Stimulated activated naive B cell treated with anti-CD40 and anti-IgM and Interleukin-4, amounts not matched to agents 10 μg/mL and 1 μg/mL and 100 μg/mL, for 72 hours (primary cell): ENCODE data around the gene HAGHL.

Experiments
- ATAC-seq, 2 donors: fragments of 150-1000 bp; cut with Tn5 transposase; replicated peaks; 2 replicates each; pipeline ENCODE4 v1.10.0; 2021; ENCODE audit warnings: moderate library complexity in 1 of 2
- DNase-seq: peaks from one replicate; pipeline ENCODE4 v3.0.0; 2021
- H3K27ac Mint-ChIP-seq: one replicate; pipeline ENCODE4 v1.8.0; 2022; ENCODE audit warnings: mild to moderate bottlenecking, mixed read lengths
- H3K27me3 Mint-ChIP-seq, 2 donors: one replicate each; pipeline ENCODE4 v1.8.0; 2022; ENCODE audit warnings: mixed read lengths in 2 of 2
- H3K36me3 Mint-ChIP-seq, 2 donors: one replicate each; pipeline ENCODE4 v1.8.0; 2022; ENCODE audit warnings: mixed read lengths in 2 of 2, mild to moderate bottlenecking in 1 of 2
- H3K4me1 Mint-ChIP-seq, 2 donors: one replicate each; pipeline ENCODE4 v1.8.0; 2022; ENCODE audit warnings: mixed read lengths in 2 of 2, mild to moderate bottlenecking in 1 of 2
- H3K4me3 Mint-ChIP-seq, 2 donors: one replicate each; pipeline ENCODE4 v1.8.0; 2022; ENCODE audit warnings: mild to moderate bottlenecking in 2 of 2, mixed read lengths in 2 of 2, moderate library complexity in 1 of 2
- H3K9me3 Mint-ChIP-seq, 2 donors: one replicate each; pipeline ENCODE4 v1.8.0; 2022; ENCODE audit warnings: mixed read lengths in 2 of 2, mild to moderate bottlenecking in 1 of 2

Gene HAGHL

GRCh38 chr16:718389-718788 lies 8.5 kb upstream of the HAGHL start:
- H3K4me3 Mint-ChIP-seq = no peak overlapping the region
- H3K4me1 Mint-ChIP-seq = peaks cover 20 to 50% of the 10 kb centered on the region in 2 donors
- no peak overlapping the region for H3K27ac Mint-ChIP-seq
- ATAC-seq = no peak
- no peaks in the 10 kb centered on the region for H3K9me3 Mint-ChIP-seq
- H3K27me3 Mint-ChIP-seq = peaks cover 9 to 18% of the 10 kb centered on the region in 2 donors
- no peak for DNase-seq
- peaks cover 0 to 6% of the 10 kb centered on the region in 2 donors for H3K36me3 Mint-ChIP-seq

GRCh38 chr16:718922-719321 lies 8.0 kb upstream of the HAGHL start:
- H3K4me1 Mint-ChIP-seq = peaks cover 23 to 56% of the 10 kb centered on the region in 2 donors
- no peaks in the 10 kb centered on the region for H3K9me3 Mint-ChIP-seq
- H3K27ac Mint-ChIP-seq = no peak overlapping the region
- ATAC-seq = no peak
- peak overlapping the region; percentile 60 to 94 for H3K4me3 Mint-ChIP-seq
- DNase-seq = no peak
- peaks cover 0 to 6% of the 10 kb centered on the region in 2 donors for H3K36me3 Mint-ChIP-seq
- peaks cover 8 to 17% of the 10 kb centered on the region in 2 donors for H3K27me3 Mint-ChIP-seq

- H3K36me3 Mint-ChIP-seq = peaks cover 0 to 6% of the 10 kb centered on the region in 2 donors
- H3K4me3 Mint-ChIP-seq = peak overlapping the region; percentile 87 to 94
- peaks cover 5 to 9% of the 10 kb centered on the region in 2 donors for H3K27me3 Mint-ChIP-seq
- H3K9me3 Mint-ChIP-seq = no peaks in the 10 kb centered on the region
- H3K27ac Mint-ChIP-seq = peak overlapping the region; percentile 92
- DNase-seq = no peak
- peak in 1 of 2 donors; percentile 0 for ATAC-seq
- H3K4me1 Mint-ChIP-seq = peaks cover 23 to 50% of the 10 kb centered on the region in 2 donors
Observed at GRCh38 chr16:719815-720446, 7.0 kb upstream of the HAGHL start.

GRCh38 chr16:720447-720989 lies 6.4 kb upstream of the HAGHL start:
- H3K27ac Mint-ChIP-seq = peak overlapping the region; percentile 92
- H3K4me1 Mint-ChIP-seq = peaks cover 23 to 52% of the 10 kb centered on the region in 2 donors
- H3K36me3 Mint-ChIP-seq = peaks cover 0 to 6% of the 10 kb centered on the region in 2 donors
- DNase-seq = peak; percentile 50
- peaks cover 5 to 9% of the 10 kb centered on the region in 2 donors for H3K27me3 Mint-ChIP-seq
- H3K4me3 Mint-ChIP-seq = peak overlapping the region; percentile 87 to 94
- peak; percentile 50 to 55 for ATAC-seq
- no peaks in the 10 kb centered on the region for H3K9me3 Mint-ChIP-seq

GRCh38 chr16:720990-721764 lies 5.7 kb upstream of the HAGHL start, which contains the start of gene ANTKMT:
Gene ANTKMT, plus strand, starts transcription at chr16:721146. Its CDS starts 129 bp downstream, at chr16:721275.
- H3K4me3 Mint-ChIP-seq = peak within 1 kb of the TSS; percentile 87 to 94
- H3K9me3 Mint-ChIP-seq = no peaks in the 10 kb centered on the region
- ATAC-seq (peak; percentile 82 to 86), DNase-seq (peak; percentile 86)
- peaks cover 4 to 6% of the 10 kb centered on the region in 2 donors for H3K27me3 Mint-ChIP-seq
- peaks cover 23 to 56% of the 10 kb centered on the region in 2 donors for H3K4me1 Mint-ChIP-seq
- H3K27ac Mint-ChIP-seq = peak within 1 kb of the TSS; percentile 92
- peaks cover 0 to 6% of the 10 kb centered on the region in 2 donors for H3K36me3 Mint-ChIP-seq

GRCh38 chr16:721765-722540 lies 5.0 kb upstream of the HAGHL start:
- Mint-ChIP-seq H3K27me3 (no peaks in the 10 kb centered on the region), H3K4me1 (peaks cover 20 to 56% of the 10 kb centered on the region in 2 donors), H3K9me3 (no peaks in the 10 kb centered on the region), H3K36me3 (peaks cover 0 to 6% of the 10 kb centered on the region in 2 donors), H3K27ac (peak overlapping the region; percentile 47), H3K4me3 (peak overlapping the region; percentile 50 to 94)
- DNase-seq = no peak
- no peak for ATAC-seq

- Mint-ChIP-seq H3K36me3 (peaks cover 0 to 6% of the 10 kb centered on the region in 2 donors), H3K4me3 (peak overlapping the region in 1 of 2 donors; percentile 56), H3K9me3 (no peaks in the 10 kb centered on the region), H3K4me1 (peaks cover 20 to 56% of the 10 kb centered on the region in 2 donors), H3K27me3 (no peaks in the 10 kb centered on the region), H3K27ac (peak overlapping the region; percentile 7)
- ATAC-seq (no peak), DNase-seq (no peak)
Observed at GRCh38 chr16:722835-723633, 3.9 kb upstream of the HAGHL start.

- DNase-seq = no peak
- no peaks in the 10 kb centered on the region for H3K27me3 Mint-ChIP-seq
- no peak overlapping the region for H3K4me3 Mint-ChIP-seq
- ATAC-seq = no peak
- peaks cover 20 to 55% of the 10 kb centered on the region in 2 donors for H3K4me1 Mint-ChIP-seq
- H3K9me3 Mint-ChIP-seq = no peaks in the 10 kb centered on the region
- peaks cover 0 to 6% of the 10 kb centered on the region in 2 donors for H3K36me3 Mint-ChIP-seq
- peak overlapping the region; percentile 62 for H3K27ac Mint-ChIP-seq
Observed at GRCh38 chr16:723695-724094, 3.2 kb upstream of the HAGHL start.

GRCh38 chr16:724188-725040 lies 2.5 kb upstream of the HAGHL start:
- DNase-seq = no peak
- Mint-ChIP-seq H3K27me3 (no peaks in the 10 kb centered on the region), H3K36me3 (peaks cover 0 to 6% of the 10 kb centered on the region in 2 donors), H3K27ac (no peak overlapping the region), H3K9me3 (no peaks in the 10 kb centered on the region), H3K4me3 (no peak overlapping the region), H3K4me1 (peaks cover 16 to 48% of the 10 kb centered on the region in 2 donors)
- ATAC-seq = no peak

- Mint-ChIP-seq H3K27ac (peak overlapping the region; percentile 80), H3K27me3 (no peaks in the 10 kb centered on the region), H3K4me1 (peaks cover 16 to 42% of the 10 kb centered on the region in 2 donors), H3K36me3 (peaks cover 0 to 6% of the 10 kb centered on the region in 2 donors), H3K4me3 (no peak overlapping the region), H3K9me3 (no peaks in the 10 kb centered on the region)
- DNase-seq (no peak), ATAC-seq (no peak)
Observed at GRCh38 chr16:725041-725376, 1.9 kb upstream of the HAGHL start.

GRCh38 chr16:725463-726187 lies 1.3 kb upstream of the HAGHL start:
- Mint-ChIP-seq H3K4me1 (peaks cover 10 to 36% of the 10 kb centered on the region in 2 donors), H3K27me3 (no peaks in the 10 kb centered on the region), H3K4me3 (peak overlapping the region; percentile 32), H3K9me3 (no peaks in the 10 kb centered on the region), H3K36me3 (peaks cover 0 to 6% of the 10 kb centered on the region in 2 donors), H3K27ac (peak overlapping the region; percentile 80)
- no peak for DNase-seq
- ATAC-seq = no peak

GRCh38 chr16:726188-726437 lies 793 bp upstream of the HAGHL start:
- ATAC-seq (no peak), DNase-seq (no peak)
- Mint-ChIP-seq H3K4me1 (peaks cover 10 to 36% of the 10 kb centered on the region in 2 donors), H3K27ac (no peak overlapping the region), H3K36me3 (peaks cover 0 to 6% of the 10 kb centered on the region in 2 donors), H3K27me3 (no peaks in the 10 kb centered on the region), H3K9me3 (no peaks in the 10 kb centered on the region), H3K4me3 (peak overlapping the region; percentile 32)
